ENCODE data around the gene FAHD2A. TPM values are rescaled to one million over a fixed set of nuclear protein-coding genes. Genes with fewer than 3 reads are reported as not detected.
"Not testable (repeated sequence)": the region's sequence is repeated elsewhere in the genome, so short reads cannot be mapped to it uniquely, and the experiment has no call there.

FAHD2A gene
- total RNA-seq, 1 donor from 2014 or later: 13.6 TPM

DNA sequence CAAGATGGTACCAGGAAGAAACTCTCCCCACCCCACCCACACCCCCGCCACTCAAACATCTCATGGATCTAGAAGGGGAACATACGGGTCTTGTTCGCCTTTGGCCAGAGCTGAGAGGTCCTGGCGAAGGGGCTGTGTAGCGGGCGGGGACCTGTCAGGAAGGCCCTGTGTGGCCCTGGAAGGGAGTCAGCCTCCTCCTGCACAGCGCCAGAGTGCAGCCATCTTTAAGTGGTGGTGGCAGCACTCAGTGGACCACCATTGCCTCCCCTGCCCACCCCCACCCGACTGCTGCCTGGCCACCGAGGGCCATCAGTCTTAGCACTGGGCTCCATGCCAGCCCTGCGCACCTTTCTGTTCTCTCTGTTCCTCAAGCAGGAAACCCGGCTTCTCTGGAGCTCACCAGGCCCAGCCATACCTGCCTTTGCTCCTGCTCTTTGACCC lies 11.6 kb upstream of the FAHD2A start:
- ATAC-seq: no peak

DNA sequence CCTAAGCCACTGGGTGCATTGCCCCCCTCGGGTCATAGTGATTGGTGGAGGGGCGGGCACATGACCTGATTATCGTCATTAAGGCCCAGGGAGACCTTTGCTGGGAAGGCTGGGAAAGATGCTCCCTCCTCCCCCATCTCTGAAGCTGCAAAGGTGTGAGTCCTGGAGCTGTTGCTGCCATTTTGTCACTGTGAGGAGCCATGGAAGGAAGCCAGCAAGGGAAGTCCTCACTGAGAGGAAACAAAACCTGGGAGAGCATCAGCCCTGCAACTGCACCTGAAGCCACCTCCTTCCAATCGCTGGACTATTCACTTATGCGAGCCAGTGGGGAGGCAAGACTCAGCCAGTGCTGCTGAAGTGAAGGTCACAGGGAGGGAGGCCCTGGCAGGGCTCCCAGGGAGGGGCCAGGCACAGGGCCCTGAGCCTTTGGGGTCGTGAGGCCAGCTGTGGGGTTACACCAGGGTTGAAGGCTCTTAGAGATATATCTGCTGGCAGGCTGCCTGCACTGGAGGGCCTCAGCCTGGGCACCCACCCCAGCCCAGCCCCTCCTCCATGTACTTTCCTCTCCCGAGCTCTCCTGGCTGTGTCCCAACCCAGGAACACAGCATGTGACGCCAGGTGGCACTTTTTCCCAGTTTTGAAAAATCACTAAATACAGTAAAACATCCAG lies 10.7 kb upstream of the FAHD2A start:
- ATAC-seq: no peak

DNA sequence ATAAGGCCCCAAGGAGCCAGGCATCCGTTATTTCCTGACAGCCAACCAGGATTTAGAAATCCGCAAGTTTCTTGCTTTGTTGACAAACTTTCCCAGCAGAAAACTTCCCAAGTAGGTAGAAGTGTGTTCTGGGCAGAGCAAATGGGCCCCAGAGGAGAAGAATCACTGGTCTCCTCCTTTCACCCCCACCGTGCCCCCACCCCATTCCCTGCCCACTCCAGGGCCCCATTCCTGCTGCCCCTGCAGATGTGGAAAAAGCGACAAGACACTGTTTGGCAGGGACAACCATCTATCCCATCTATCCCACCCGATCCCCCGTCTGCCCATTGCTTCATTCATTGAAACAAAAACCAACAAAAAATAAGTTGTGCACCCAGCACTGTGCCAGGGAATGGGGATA lies 10.2 kb upstream of the FAHD2A start:
- ATAC-seq: no peak

DNA sequence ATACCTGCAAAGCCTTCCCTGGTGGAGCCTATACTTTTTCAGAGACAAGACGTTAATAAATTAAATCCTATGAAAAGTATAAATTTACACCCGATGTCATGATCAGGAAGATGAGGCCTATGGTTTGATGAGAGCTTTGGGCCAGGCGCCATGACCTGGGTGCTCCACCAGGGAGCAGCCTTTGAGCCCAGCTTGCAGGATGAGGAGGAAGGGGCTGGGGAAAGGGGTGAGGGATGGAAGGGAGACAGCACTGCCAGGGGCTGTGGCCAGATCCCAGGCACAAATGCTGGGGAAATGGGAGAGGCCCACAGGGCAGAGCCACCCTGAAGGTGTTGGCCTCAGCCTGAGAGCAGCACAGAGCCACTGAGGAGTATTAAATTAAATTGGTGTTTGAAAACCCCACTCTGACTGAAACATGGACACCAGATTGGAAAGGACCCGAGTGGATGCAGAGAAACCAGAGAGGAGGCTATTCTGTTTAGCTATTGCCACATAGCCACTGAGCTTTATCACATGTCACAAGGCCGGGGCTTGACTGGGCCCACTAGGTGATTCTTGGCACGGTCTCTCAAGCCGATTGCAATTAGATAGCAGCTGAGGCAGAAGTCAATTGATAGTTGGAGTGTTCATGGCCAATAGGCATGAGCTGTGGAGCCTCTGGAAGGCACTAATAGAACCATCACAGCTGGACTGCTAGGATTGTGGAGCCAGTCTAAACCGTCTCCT lies 9.6 kb upstream of the FAHD2A start:
- no peak for ATAC-seq

DNA sequence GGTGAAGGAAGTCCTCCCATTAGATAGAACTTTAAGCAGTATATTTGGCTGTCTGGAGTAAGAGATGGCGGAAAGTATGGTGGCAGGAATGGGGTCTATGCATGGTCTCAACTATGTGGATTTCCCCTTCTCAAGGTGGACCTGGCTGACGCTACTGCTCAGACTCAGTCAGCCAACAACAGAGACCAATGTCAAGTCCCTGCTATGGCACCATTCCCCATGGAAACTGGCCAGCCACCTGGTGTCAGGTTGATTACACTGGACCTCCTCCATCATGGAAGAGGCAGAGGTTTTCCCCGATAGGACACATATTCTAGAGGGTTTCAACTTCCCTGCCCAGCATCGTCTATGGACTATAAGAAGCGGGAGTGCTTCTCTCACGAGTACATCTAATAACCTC lies 8.6 kb upstream of the FAHD2A start:
- no peak for ATAC-seq

DNA sequence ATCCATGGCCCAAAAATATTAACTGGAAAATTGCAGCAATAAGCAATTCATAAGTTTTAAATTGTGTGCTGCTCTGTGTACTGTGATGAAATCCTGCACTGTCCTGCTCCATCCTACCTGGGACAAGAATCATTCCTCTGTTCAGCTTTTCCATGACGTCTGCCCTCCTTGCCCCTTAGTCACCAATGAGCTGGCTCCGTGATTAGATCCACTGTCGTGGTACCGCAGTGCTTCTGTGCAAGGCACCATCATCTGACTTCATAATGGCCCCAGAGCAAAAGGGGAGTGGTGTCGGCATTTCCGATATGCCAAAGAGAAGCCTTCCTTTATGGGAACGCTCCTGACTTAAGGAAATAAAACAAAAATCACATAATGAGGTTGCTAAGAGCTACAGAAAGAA lies 3.4 kb upstream of the FAHD2A start:
- no peak for ATAC-seq

DNA sequence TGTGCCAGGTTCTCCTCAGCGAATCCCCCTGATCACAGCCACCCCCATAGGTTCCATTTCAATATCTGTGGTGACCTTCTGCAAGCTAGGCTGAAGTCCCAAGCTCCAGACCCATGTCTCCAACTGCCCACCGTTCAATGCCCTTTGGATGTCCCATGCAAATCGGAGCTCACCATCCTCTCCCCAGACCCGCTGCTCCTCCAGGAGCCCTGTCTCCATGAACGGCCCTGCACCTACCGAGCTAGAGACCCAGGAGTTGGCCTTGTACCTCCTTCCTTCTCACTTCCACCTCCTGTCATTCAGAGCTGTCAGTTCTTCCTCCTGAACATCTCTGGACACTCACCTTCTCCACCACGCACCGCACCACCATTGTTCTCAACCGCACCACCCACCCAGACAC lies 1.0 kb upstream of the FAHD2A start:
- no peak for ATAC-seq

DNA sequence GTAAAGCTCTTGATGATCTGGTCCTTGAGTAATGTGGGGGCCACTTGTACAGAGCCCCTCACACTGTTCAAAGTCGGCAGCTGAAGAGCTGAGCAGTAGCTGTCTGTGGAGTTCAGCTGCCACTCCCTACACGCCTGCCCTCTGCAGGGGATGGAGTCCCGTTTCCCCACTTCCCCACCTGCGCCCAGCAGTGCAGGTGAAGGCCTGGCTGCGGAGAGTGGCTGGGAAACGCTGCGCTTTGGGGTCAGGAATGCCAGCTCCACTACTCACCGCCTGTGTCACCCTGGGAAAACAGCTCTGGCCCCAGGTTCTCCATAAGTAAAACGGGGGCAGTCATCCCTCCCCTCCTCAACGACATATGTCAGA lies 521 bp upstream of the FAHD2A start:
- peak; percentile 50 for ATAC-seq

DNA sequence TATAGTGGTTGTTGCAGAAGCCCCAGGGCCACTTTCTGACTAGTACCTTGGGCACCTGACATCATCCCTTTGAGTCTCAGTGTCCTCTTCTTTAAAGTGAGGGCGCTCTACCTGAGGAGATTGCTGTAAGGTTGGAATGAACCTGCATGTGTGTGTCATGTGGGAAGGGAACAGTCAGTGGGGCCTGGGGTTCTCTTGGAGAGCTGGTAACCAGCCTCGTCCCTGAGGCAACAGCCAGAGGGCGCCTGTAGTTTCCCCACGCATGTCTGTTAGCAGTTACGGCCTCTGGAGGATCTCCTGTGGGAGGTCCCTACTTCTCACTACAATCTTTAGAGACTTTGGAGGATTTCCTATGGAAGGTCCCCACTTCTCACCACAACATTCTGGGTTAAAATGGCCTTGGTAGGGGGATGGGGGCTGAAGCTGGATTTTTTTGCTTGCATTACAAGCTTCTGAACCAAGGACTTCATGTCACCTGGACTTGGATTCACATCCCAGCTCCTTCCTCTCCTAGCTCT lies 755 bp downstream of the FAHD2A start:
- ATAC-seq: peak; percentile 20

DNA sequence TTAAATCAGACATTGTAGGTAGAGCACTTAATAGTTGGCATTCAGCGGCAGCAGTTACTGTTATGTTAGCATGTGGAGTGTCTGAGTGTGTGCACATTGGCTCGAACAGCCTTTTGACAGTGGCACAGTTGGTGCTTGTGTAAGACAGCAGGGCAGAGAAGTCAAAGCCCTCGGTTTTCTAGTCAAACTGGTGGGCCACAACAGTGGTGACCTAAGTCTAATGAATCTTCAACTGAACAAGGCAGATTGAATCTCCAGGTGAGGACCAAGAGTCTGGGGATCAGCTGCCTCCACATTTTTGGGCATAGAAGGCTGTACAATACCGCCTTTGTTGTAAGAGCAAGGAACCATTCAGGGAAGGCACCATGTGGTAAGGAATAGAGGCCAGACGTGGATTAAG lies 1.3 kb downstream of the FAHD2A start:
- not testable (repeated sequence) for ATAC-seq

DNA sequence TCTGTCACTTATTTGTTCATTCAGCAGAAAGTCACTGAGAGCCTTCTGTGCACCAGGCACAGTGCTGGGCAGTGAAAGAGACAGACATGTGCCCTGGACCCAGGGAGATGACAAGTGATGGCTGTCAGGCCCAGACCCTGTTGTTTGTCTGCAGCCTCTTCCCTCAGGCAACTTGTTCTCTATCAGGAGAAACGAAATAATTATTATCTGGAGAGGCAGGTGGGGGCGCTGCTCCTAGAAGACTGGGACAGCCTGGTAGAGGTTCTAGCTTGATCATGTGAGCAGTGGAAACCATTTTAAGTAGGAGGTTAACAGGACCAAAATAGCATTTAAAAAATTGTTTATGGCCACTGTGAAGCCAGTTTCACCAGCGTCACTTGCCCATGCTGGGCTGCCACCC lies 2.2 kb downstream of the FAHD2A start:
- ATAC-seq: not testable (repeated sequence)

DNA sequence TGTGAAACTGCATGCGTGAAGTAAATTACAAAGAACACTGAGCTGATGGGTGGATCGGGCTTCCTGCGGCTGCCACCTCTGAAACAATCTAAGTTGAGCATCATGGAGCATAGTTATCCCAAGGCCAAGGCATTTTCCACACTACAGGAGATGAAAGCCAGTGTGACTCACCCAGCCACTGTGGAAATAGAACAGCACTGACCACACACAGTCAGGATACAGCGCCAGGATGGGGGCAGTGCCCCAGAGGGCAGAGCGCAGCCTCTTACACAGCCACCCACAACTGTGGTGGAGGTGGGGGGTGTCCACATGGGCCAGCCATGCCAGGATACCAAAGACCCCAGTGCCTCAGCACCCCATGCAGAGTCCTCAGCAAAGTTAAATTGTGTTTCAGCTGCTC lies 8.7 kb downstream of the FAHD2A start:
- ATAC-seq: not testable (repeated sequence)

DNA sequence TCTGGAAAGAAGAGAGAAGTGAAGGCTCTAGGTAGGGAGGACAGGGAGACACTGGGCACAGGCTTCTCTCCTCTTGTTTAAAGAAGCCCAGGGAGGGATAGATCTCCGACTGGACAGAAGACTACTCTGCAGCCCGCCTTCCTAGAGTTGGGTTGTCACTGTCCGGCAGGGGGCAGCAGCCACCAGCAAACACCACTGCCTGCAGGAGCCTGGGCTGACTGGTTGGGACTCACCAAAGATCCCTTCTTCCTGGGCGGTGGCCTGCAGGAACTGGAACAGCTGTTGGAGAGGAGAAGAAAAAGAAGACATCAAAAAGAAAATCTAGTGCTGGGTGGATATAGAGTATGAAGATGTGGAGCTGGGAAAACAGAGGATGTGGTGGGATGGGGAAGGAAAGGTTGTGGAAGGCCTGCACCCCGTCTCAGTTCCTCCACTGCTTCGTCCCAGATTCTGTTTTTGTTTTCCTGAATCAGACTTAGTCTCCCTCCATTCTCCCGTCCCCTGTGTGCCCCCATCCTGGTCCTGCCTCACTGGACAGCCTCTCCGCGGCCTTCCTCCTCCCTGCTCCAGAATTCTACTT lies 11.6 kb downstream of the FAHD2A start:
- ATAC-seq: peak; percentile 91

DNA sequence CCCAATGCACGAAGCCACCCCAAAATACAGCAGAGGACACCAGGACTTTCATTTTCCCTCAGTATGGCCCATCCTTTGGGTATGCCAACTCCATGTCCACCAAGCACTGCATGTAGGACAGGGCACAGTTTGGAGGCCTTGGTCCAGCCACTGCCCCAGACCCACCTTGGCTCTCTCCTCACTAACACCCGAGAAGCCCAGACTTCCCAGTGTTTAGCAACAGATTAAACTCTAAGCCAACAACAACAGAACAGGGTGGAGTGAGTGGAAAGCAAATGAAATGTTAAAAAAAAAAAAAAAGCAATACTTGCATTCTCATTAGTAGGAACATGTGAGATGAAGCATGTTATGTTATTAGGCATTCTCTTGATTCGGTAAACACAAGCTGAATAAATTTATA lies 12.6 kb downstream of the FAHD2A start:
- ATAC-seq: not testable (repeated sequence)

DNA sequence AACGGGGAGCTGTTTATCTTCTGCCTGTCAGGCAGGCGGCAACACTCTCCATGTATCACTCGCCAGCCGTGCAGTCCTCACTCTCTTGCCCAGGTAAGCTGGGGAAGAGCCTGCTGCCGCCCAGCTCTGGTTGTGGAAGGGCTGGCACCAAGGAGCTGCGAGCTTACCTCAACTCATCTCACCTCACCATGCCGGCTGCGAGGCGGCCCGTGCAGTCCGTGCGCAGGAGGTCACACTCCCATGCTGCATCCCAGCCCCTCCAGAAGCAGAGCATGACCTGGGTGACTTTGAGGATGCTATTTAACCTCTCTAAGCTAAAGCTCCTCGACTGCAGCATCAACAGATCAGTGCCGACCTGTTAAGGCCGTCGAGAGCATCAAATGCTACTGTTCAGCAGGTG lies 13.1 kb downstream of the FAHD2A start:
- not testable (repeated sequence) for ATAC-seq

DNA sequence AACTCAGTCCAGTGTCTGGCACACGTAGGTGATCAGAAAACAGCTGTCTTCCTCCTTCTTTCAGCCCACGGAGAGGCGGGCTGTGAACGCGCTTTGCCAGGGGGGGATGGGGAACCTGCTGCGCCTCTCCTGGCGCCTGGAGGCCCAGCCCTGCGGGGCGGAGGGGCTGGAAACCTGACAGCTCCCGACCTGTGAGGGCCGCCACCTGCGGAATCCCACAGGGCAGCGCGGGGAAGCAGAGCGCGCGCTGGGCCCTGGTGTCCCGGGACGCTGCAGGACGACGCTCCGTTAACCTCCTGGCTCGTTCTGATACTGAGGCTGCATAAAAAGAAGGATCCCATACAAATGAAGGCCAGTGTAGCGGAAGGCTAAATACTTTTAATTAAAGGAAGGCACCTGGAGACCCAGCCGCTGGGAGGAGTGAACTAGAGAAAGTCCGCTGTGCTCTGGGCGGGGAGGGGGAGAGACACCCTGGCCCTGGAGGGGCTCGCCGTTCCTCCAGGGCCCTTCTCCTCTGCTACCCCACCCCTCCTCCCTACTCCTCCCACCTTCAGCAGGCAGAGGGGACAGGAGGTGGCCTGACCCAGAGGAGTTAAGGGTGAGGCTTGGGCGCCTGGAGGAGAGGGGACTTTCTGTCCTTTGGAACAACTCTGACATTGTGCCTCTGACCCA lies 24.8 kb downstream of the FAHD2A start:
- not testable (repeated sequence) for ATAC-seq

DNA sequence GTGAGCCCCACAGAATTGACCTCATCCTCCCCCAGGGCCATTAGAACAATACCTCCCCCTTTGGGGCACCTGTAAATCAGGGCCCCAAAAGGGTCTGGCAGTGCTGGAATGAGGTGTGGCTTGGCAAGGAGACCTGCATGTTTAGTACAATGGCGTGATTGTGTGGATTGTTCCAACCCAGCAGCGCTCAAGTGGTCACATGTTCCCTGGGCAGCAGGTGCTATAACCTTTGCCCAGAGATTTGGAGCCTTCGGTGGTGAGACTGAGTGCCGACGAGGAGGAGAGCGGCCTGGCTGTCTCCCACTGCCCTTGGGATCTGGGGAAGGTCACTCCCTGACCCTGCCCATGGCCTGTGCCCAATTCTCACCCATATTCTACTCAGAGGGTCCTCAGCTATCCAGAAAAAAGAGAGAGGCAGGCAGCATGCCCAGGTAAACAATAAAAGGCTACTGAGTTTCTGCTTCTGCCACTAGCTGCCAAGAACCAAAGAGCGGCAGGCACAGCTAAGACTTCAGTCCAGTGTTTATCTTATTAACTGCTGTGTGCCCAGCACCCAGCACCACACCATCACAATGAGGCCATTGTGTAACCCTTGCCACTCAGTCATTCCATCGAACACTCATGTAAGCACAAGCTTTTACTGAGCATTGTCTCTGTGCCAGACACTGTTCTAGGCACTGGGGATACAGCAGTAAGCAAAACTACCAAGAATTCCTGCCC lies 27.4 kb downstream of the FAHD2A start:
- not testable (repeated sequence) for ATAC-seq

DNA sequence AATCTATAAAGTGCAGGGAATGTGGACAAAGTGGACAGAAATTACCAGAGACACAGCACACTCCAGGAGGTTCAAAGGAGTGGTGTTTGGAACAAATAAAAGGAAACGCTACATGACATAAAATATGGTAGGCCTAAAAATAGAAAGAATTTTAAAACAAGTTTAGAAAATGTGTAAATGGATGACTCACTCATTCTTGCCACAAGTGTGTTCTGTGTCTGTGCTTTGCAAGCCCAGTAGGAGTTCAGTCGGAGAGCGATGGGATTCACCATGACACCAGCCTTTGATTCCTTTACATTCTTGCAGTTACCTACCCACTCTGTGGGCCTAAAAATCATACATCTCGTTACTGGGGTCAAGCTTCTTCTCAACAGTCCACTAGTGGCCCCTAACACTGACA lies 30.9 kb downstream of the FAHD2A start:
- not testable (repeated sequence) for ATAC-seq

DNA sequence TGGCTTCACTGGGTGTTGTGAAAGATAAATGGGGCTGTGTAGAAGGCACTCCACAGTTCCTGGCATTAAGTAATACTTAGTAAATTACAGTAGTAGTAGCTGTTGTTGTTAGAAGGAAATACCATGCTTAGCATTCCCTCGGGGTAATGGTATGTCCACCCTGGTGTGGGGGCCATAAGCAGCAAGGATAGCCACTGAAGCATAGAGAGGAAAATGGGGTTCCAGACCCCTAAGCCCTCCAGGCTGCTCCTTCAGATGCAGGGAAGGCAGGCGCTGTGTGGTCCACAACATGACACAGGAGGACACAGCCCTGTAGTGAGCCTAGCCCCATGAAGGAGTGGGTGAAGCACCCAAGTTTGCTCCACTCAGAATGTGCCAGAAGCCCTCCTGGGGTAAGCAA lies 31.5 kb downstream of the FAHD2A start:
- ATAC-seq: peak; percentile 28

DNA sequence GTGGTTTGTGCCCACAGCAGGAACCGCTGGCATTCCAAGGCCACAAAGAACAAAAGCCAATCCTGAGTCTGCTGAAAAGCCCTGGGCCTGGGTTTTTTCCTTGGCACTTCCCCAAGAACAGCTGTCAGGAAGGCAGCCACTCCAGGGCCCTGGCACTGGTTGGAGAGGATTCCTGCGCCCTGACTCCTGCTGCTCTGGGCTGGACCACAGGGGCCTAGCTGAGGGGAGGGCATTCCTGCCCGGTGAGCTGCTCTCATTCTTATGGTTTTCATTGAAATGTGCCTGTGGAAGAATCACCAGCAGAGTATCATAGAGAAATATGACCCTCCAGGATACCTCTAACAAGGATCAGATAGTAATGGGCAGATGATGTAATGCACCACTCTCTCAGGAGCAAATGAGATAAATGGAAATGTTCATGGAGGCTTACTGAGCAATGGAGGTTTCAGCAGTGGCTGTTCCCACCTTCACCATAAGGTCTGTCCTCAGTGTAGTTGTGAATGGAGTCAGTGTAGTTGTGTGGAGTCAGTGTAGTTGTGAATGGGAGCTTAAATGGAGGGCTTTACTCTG lies 32.1 kb downstream of the FAHD2A start:
- peak; percentile 52 for ATAC-seq

DNA sequence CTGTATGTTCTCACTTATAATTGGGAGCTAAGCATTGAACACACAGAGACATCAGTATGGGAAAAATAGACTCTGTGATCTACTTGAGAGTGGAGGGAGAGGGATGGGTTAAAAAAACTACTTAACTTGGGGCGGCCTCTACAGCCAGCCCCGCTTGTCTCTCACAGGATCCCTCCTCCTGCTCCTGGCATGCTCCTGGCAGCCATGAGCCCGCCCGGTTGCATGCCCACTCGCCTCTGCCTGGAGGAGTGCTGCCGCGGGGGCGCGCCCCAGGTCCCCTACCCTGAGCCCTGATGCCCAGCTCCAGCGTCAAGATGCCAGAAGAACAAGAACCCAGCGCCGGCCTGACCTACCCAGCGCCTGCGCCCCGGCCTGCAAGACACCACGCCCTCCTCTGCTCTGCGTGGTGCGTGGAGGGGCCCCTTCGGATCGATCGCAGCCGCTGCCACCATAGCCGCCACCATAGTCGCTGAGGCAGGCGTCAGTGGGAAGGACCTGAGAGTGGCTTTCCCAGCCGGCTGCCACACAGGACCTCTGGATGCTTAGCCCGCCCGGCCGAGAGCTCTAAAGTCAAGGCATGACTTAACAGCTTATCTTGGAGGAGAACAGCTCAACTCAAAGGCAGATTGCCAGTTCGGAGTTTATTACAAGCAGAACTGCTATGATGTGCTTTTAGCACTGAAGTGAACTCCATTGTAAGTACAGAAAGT lies 32.8 kb downstream of the FAHD2A start:
- not testable (repeated sequence) for ATAC-seq

DNA sequence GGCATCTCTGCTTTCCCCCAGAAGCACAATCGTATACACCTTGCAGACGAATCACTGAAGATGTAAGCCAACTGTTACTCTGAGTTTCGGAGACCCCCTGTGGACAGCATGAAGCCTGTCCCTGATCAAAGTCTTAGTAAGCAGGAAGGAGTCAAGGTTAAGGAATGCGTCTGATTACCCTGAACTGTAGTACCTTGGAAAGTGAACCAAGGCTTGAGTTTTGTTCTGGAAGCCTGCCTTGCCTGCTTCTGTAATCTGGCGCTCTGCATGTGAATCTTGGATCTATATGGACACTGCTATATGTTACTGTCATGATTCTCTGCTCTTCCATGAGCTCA lies 33.3 kb downstream of the FAHD2A start:
- not testable (repeated sequence) for ATAC-seq
